HepG2 (cell line): ENCODE data around the gene SEC31B. TPM values are rescaled to one million over a fixed set of nuclear protein-coding genes. Genes with fewer than 3 reads are reported as not detected.

ENCODE experiments used
- ATAC-seq: fragments of 200-7000 bp; cut with Tn5 transposase; 3 replicates; pipeline ENCODE4 v1.9.1; 2020; ENCODE audit warnings: mild to moderate bottlenecking, moderate library complexity
- BruUV-seq: library from RNA; stranded (reverse); fragments of 400-500 nt; replicated peaks from 2 replicates; lab custom pipeline; 2021; lab: Mats Ljungman, UMichigan
- CTCF ChIA-PET: fragments of 300-600 bp; formaldehyde crosslinking; extraction: SDS; loops from one replicate; lab custom pipeline; 2021; ENCODE audit warnings: low total read pairs, inconsistent platforms, low intra/inter-chr PET ratio; lab: Yijun Ruan, JAX
- POLR2A ChIA-PET: fragments of 350-600 bp; sonication (Branson Sonifier 250); formaldehyde crosslinking; loops from one replicate; lab custom pipeline; 2020; ENCODE audit warnings: antibody characterized with exemption, inconsistent platforms; lab: Yijun Ruan, JAX
- DNase-seq: peaks from one replicate; pipeline ENCODE4 v3.0.0-alpha.2; 2015; ENCODE audit warnings: low spot score
- FAIRE-seq: peaks from 3 replicates; lab custom pipeline; 2011; peaks lifted over from hg19 to GRCh38; lab: Jason Lieb, UNC
- H2AFZ ChIP-seq: one replicate; pipeline ENCODE4 v1.6.1; 2011; ENCODE audit warnings: low read length, inconsistent platforms
- H3K27ac ChIP-seq: fragments of 300-600 bp; 3 replicates; pipeline ENCODE4 v1.8.0; 2011; ENCODE audit warnings: mixed run types, mild to moderate bottlenecking, mixed read lengths, low read length, inconsistent platforms; ENCODE audit not compliant: insufficient read depth; ENCODE audit errors: extremely low read length
- H3K27me3 ChIP-seq, 2 experiments: fragments of 200-600 bp in 1 of 2; 2 replicates in 1 of 2; 3 replicates in 1 of 2; pipeline versions ENCODE4 v1.6.0 to v1.8.0; 2011; ENCODE audit warnings: low read length in 2 of 2, mild to moderate bottlenecking in 2 of 2, moderate library complexity in 2 of 2, inconsistent platforms in 1 of 2; ENCODE audit not compliant: insufficient read depth in 2 of 2, control insufficient read depth in 1 of 2
- H3K36me3 ChIP-seq, 2 experiments: fragments of 200-600 bp in 1 of 2; replicated peaks in 1 of 2; 2 replicates in 1 of 2; 3 replicates in 1 of 2; pipeline versions ENCODE4 v1.5.1 to v1.8.0; 2011; ENCODE audit warnings: low read length in 2 of 2, inconsistent platforms in 1 of 2; ENCODE audit not compliant: insufficient read depth in 2 of 2, control insufficient read depth in 1 of 2
- H3K4me1 ChIP-seq: 2 replicates; pipeline ENCODE4 v1.5.1; 2012; ENCODE audit warnings: low read length, inconsistent platforms; ENCODE audit not compliant: insufficient read depth
- H3K4me2 ChIP-seq: 2 replicates; pipeline ENCODE4 v1.6.0; 2011; ENCODE audit warnings: low read depth, low read length, inconsistent platforms
- H3K4me3 ChIP-seq, 3 experiments: fragments of 200-600 bp in 1 of 3; sonication (generic), shearing (Covaris generic) in 1 of 3; replicated peaks in 1 of 3; 2 replicates each; pipeline ENCODE4 v1.5.1; 2011 to 2016; ENCODE audit warnings: low read length in 3 of 3, inconsistent platforms in 2 of 3, low read depth in 2 of 3, mild to moderate bottlenecking in 2 of 3, control low read depth in 1 of 3, mixed read lengths in 1 of 3; ENCODE audit not compliant: insufficient read depth in 1 of 3
- H3K79me2 ChIP-seq: one replicate; pipeline ENCODE4 v1.6.1; 2011; ENCODE audit warnings: low read length, inconsistent platforms; ENCODE audit not compliant: insufficient read depth
- H3K9ac ChIP-seq: 2 replicates; pipeline ENCODE4 v1.6.0; 2011; ENCODE audit warnings: mild to moderate bottlenecking, low read depth, low read length, inconsistent platforms; ENCODE audit not compliant: insufficient read depth
- H3K9me3 ChIP-seq: 2 replicates; pipeline ENCODE4 v1.5.1; 2012; ENCODE audit warnings: mild to moderate bottlenecking, low read length
- H4K20me1 ChIP-seq: 2 replicates; pipeline ENCODE4 v1.6.0; 2011; ENCODE audit warnings: inconsistent platforms, mild to moderate bottlenecking, low read length, moderate library complexity; ENCODE audit not compliant: insufficient read depth
- ATF1 ChIP-seq: IDR thresholded peaks from 2 replicates; pipeline ENCODE4 v1.6.1; 2016; ENCODE audit warnings: mild to moderate bottlenecking, control low read depth
- HNF4A ChIP-seq: sonication (generic); formaldehyde crosslinking; IDR thresholded peaks from 2 replicates; pipeline ENCODE4 v1.4.0; 2020; ENCODE audit warnings: missing genetic modification reagents
- MED1 ChIP-seq: sonication (generic); formaldehyde crosslinking; IDR thresholded peaks from 2 replicates; pipeline ENCODE4 v1.4.0; 2020; ENCODE audit warnings: missing genetic modification reagents
- MYNN ChIP-seq: sonication (generic); formaldehyde crosslinking; IDR thresholded peaks from 2 replicates; pipeline ENCODE4 v1.4.0; 2020; ENCODE audit warnings: mild to moderate bottlenecking, low read depth, missing genetic modification reagents
- NR2F2 ChIP-seq: IDR thresholded peaks from 2 replicates; pipeline ENCODE4 v1.6.1; 2012; ENCODE audit warnings: low read depth, inconsistent platforms, borderline replicate concordance
- PRMT3 ChIP-seq: sonication (generic); formaldehyde crosslinking; IDR thresholded peaks from 2 replicates; pipeline ENCODE4 v1.8.1; 2022; ENCODE audit warnings: low read depth, mild to moderate bottlenecking, moderate library complexity, missing genetic modification reagents, borderline replicate concordance
- RFX1 ChIP-seq: fragments of 450-650 bp; IDR thresholded peaks from 2 replicates; pipeline ENCODE4 v1.6.1; 2017
- SATB2 ChIP-seq: sonication (generic); formaldehyde crosslinking; IDR thresholded peaks from 2 replicates; pipeline ENCODE4 v1.5.0; 2020; ENCODE audit warnings: missing genetic modification reagents
- SSRP1 ChIP-seq: IDR thresholded peaks from 2 replicates; pipeline ENCODE4 v1.6.1; 2016; ENCODE audit warnings: control low read depth
- TAF15 ChIP-seq: fragments of 200-400 bp; formaldehyde crosslinking; IDR thresholded peaks from one replicate; pipeline ENCODE4 v1.6.1; 2018; ENCODE audit warnings: mild to moderate bottlenecking, low read depth, low read length; ENCODE audit not compliant: poor library complexity, severe bottlenecking
- TCF7L2 ChIP-seq: IDR thresholded peaks from 2 replicates; pipeline ENCODE4 v1.6.1; 2011; ENCODE audit warnings: mild to moderate bottlenecking, low read depth, low read length, moderate library complexity
- ZC3H13 ChIP-seq: sonication (generic); formaldehyde crosslinking; IDR thresholded peaks from 2 replicates; pipeline ENCODE4 v1.8.1; 2023; ENCODE audit warnings: mild to moderate bottlenecking, missing genetic modification reagents, moderate library complexity
- ZMYM4 ChIP-seq: sonication (generic); formaldehyde crosslinking; IDR thresholded peaks from 2 replicates; pipeline ENCODE4 v1.8.1; 2023; ENCODE audit warnings: mild to moderate bottlenecking, missing genetic modification reagents
- ZNF230 ChIP-seq: sonication (generic); formaldehyde crosslinking; IDR thresholded peaks from 2 replicates; pipeline ENCODE4 v1.4.0; 2020; ENCODE audit warnings: mild to moderate bottlenecking, missing genetic modification reagents
- ZNF562 ChIP-seq: sonication (generic); formaldehyde crosslinking; IDR thresholded peaks from 2 replicates; pipeline ENCODE4 v1.8.0; 2022; ENCODE audit warnings: missing genetic modification reagents, borderline replicate concordance
- ZNF7 ChIP-seq: IDR thresholded peaks from 2 replicates; pipeline ENCODE4 v1.6.1; 2016; ENCODE audit warnings: missing biosample characterization, missing genetic modification reagents
- WGBS: methylation state at CpG from one replicate; pipeline ENCODE4 v1.1.6; 2017; ENCODE audit warnings: low lambda C conversion rate; 5-methylcytosine and 5-hydroxymethylcytosine counted together
- in situ Hi-C: cut with HindIII; loops from 2 replicates; pipeline ENCODE4 v1.10.0; 2017; ENCODE audit warnings: low pct_unique_long_range_greater_than_20kb; ENCODE audit not compliant: extremely low pct_ligation_motif_present
- intact Hi-C: fragments of 100-400 bp; cut with micrococcal nuclease; formaldehyde crosslinking; loops from one replicate; pipeline ENCODE4 v1.10.0; 2022; ENCODE audit not compliant: unreplicated experiment
- polyA plus RNA-seq, 8 experiments: library from polyadenylated mRNA; depleted of rRNA in 3 of 8; stranded (reverse) in 7 of 8; unstranded in 1 of 8; fragments of >200 nt; fragmentation: Illumina TruSeq in 4 of 8; extraction: Trizol in 4 of 8; gene quantifications; 2 replicates each; pipeline versions ENCODE4 v1.2.1 to v1.2.3, GENCODE V29; 2011 to 2016; ENCODE audit warnings: low read depth in 4 of 8, missing spikeins in 1 of 8, mixed read lengths in 1 of 8; ENCODE audit not compliant: insufficient read depth in 1 of 8
- total RNA-seq, 5 experiments: library from RNA; depleted of rRNA; stranded (reverse); fragments of >200 nt; fragmentation: Illumina TruSeq; extraction: Trizol; gene quantifications; 2 replicates each; pipeline ENCODE4 v1.2.3, GENCODE V29; 2016; ENCODE audit warnings: low read depth in 1 of 5

SEC31B gene
- total and polyA plus RNA-seq, 2 of the 13 experiments (the other 11 are each of a cell fraction or from before 2014, with no cell fraction given): 2.0 to 8.3 TPM

GRCh38 chr10:100462709-100463108 is 57.0 kb downstream of the SEC31B start, which contains the start of gene WNT8B:
Gene WNT8B, plus strand, starts transcription at chr10:100463009. Its CDS starts 160 bp downstream, at chr10:100463169.
- FAIRE-seq (no peak), DNase-seq (no peak), ATAC-seq (no peak)
- no peaks in the 10 kb centered on the region for H4K20me1 ChIP-seq
- H3K4me3 ChIP-seq: no peak within 1 kb of the TSS
- H3K27ac ChIP-seq: no peak within 1 kb of the TSS
- H3K4me1 ChIP-seq: no peaks in the 10 kb centered on the region
- no peak within 1 kb of the TSS for H3K9ac ChIP-seq
- WGBS: 2% methylated on average over 4 of the region's 4 CpGs
- in situ Hi-C loops: no loop called here
- no peaks in the 10 kb centered on the region for H3K9me3 ChIP-seq
- no peaks in the 10 kb centered on the region for H3K79me2 ChIP-seq
- H2AFZ ChIP-seq: no peak within 1 kb of the TSS
- no TSS peak for BruUV-seq
- no peak within 1 kb of the TSS for H3K4me2 ChIP-seq
- CTCF ChIA-PET: no interaction called here
- no peak for TF ChIP-seq SATB2 (CRISPR knock-in tag)
- no peak for TF ChIP-seq MED1 (CRISPR knock-in tag)
- TF ChIP-seq HNF4A (CRISPR knock-in tag): no peak
- TF ChIP-seq SSRP1 (CRISPR knock-in tag): no peak
- TF ChIP-seq PRMT3: no peak
- no peak for TF ChIP-seq MYNN
- no peak for TF ChIP-seq ZNF7 (CRISPR knock-in tag)
- no peak for TF ChIP-seq TCF7L2
- no peak for TF ChIP-seq NR2F2
- no peak for TF ChIP-seq ZMYM4
- H3K36me3 ChIP-seq: no peaks in the 10 kb centered on the region
- intact Hi-C loops: no loop called here
- peaks cover 0 to 15% of the 10 kb centered on the region in 2 experiments; a peak in 3 of 5 replicates for H3K27me3 ChIP-seq
- POLR2A ChIA-PET: no interaction called here

GRCh38 chr10:100448951-100449350 is 70.7 kb downstream of the SEC31B start:
- no peaks in the 10 kb centered on the region; a peak in 1 of 5 replicates for H3K27me3 ChIP-seq
- POLR2A ChIA-PET: no interaction called here
- no peaks in the 10 kb centered on the region for H3K36me3 ChIP-seq
- no peak for TF ChIP-seq TAF15
- TF ChIP-seq ZNF230: no peak
- TF ChIP-seq ZNF562: no peak
- no peak for TF ChIP-seq RFX1
- TF ChIP-seq ZC3H13: no peak
- TF ChIP-seq ATF1 (CRISPR knock-in tag): no peak
- no peak for ATAC-seq
- FAIRE-seq: no peak
- no peak overlapping the region for H2AFZ ChIP-seq
- no peak overlapping the region for H3K9ac ChIP-seq
- in situ Hi-C loops: no loop called here
- no TSS peak for BruUV-seq
- 47% methylated on average over 4 of the region's 4 CpGs for WGBS
- H3K4me1 ChIP-seq: no peaks in the 10 kb centered on the region
- H3K9me3 ChIP-seq: no peaks in the 10 kb centered on the region
- DNase-seq: no peak
- no peak overlapping the region for H3K4me3 ChIP-seq
- no peak overlapping the region for H3K27ac ChIP-seq
- no peak overlapping the region for H3K4me2 ChIP-seq
- intact Hi-C loops: no loop called here
- CTCF ChIA-PET: no interaction called here
- no peaks in the 10 kb centered on the region for H3K79me2 ChIP-seq
- H4K20me1 ChIP-seq: no peaks in the 10 kb centered on the region
